Osteoblast (primary cell): Measurements from ENCODE around the gene DEGS1. TPM values are rescaled to one million over a fixed set of nuclear protein-coding genes. Genes with fewer than 3 reads are reported as not detected.

Experiments
- DNase-seq: peaks from one replicate; pipeline ENCODE4 v3.0.0; 2011; ENCODE audit warnings: low spot score, mixed read lengths; ENCODE audit not compliant: insufficient read length; ENCODE audit errors: missing footprints
- H2AFZ ChIP-seq: 2 replicates; pipeline ENCODE4 v1.6.0; 2011; ENCODE audit warnings: mild to moderate bottlenecking, low read length
- H3K27ac ChIP-seq: 2 replicates; pipeline ENCODE4 v1.5.1; 2011; ENCODE audit warnings: mild to moderate bottlenecking, low read depth, low read length, moderate library complexity
- H3K27me3 ChIP-seq: 2 replicates; pipeline ENCODE4 v1.6.0; 2012; ENCODE audit warnings: mild to moderate bottlenecking, control low read depth, inconsistent platforms, low read length, moderate library complexity; ENCODE audit not compliant: insufficient read depth
- H3K36me3 ChIP-seq: 2 replicates; pipeline ENCODE4 v1.5.1; 2011; ENCODE audit warnings: mild to moderate bottlenecking, low read length, control low read depth, moderate library complexity; ENCODE audit not compliant: insufficient read depth
- H3K4me1 ChIP-seq: 2 replicates; pipeline ENCODE4 v1.5.1; 2011; ENCODE audit warnings: mild to moderate bottlenecking, low read length, control low read depth, moderate library complexity; ENCODE audit not compliant: insufficient read depth
- H3K4me2 ChIP-seq: 2 replicates; pipeline ENCODE4 v1.6.0; 2011; ENCODE audit warnings: mild to moderate bottlenecking, low read length; ENCODE audit not compliant: insufficient read depth
- H3K4me3 ChIP-seq: fragments of 200-600 bp; sonication (generic); 3 replicates; pipeline ENCODE4 v1.5.1; 2012; ENCODE audit warnings: mild to moderate bottlenecking, low read length, inconsistent platforms; ENCODE audit not compliant: insufficient read depth
- H3K79me2 ChIP-seq: 2 replicates; pipeline ENCODE4 v1.6.0; 2012; ENCODE audit warnings: mild to moderate bottlenecking, low read length, control low read depth, inconsistent platforms; ENCODE audit not compliant: insufficient read depth
- H3K9me3 ChIP-seq: 2 replicates; pipeline ENCODE4 v1.5.1; 2011; ENCODE audit warnings: low read depth, low read length, control low read depth
- H4K20me1 ChIP-seq: 2 replicates; pipeline ENCODE4 v1.6.0; 2012; ENCODE audit warnings: mild to moderate bottlenecking, low read length, control low read depth; ENCODE audit not compliant: insufficient read depth
- total RNA-seq: library from RNA; depleted of rRNA; stranded (reverse); fragments of >200 nt; gene quantifications from 2 replicates; pipeline ENCODE4 v1.2.3, GENCODE V29; 2012
- TF ChIP-seq, protein P1 (sequence below): IDR thresholded peaks from 2 replicates; pipeline ENCODE4 v1.5.1; 2011; ENCODE audit warnings: mild to moderate bottlenecking, low read depth, low read length, moderate library complexity; ENCODE audit errors: extremely low read depth

DEGS1 gene
- 85.0 and 87.2 TPM in 2 replicates for total RNA-seq

DNA sequence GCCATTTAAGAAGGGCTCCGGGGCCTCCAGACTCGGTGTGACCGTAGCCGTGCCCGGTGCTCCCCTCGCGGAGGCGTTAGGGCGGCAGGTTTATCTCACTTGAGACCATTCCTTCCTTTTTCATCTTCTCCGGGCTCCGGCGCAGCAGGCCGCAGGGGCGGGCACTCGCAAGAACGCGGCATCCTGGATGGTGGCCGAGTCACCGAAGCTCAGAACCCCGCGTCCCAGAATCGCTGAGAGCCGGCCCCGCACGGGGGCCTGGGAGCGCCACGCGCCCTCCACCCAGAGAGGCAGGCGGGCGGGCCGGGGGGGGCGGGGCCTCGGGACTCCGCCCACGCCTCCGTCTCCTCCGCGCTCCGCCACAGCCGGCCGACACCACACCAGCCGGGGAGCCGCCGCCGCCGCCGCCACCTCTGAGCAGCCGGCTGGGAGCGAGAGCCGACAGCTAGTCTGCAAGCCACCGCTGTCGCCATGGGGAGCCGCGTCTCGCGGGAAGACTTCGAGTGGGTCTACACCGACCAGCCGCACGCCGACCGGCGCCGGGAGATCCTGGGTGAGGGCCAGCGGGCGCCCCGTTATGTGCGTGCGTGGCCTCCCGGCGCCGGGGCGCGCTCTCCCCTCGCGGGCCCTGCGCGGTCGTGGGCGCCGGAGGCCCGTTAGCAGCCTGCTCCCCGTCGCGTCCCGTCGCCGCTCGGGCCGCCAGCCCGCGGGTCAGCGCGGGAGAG is at the start of gene DEGS1:
Gene DEGS1 (plus strand): TSS at position 375 of the 725 bp plus-strand sequence. CDS start 97 bp downstream, at position 472.
- peaks cover 23% of the 10 kb centered on the region for H3K36me3 ChIP-seq
- H3K4me1 ChIP-seq: peaks cover 18% of the 10 kb centered on the region
- peak within 1 kb of the TSS; percentile 83 for H3K27ac ChIP-seq
- H3K4me3 ChIP-seq: peak within 1 kb of the TSS; percentile 95
- TF ChIP-seq, protein P1, sequence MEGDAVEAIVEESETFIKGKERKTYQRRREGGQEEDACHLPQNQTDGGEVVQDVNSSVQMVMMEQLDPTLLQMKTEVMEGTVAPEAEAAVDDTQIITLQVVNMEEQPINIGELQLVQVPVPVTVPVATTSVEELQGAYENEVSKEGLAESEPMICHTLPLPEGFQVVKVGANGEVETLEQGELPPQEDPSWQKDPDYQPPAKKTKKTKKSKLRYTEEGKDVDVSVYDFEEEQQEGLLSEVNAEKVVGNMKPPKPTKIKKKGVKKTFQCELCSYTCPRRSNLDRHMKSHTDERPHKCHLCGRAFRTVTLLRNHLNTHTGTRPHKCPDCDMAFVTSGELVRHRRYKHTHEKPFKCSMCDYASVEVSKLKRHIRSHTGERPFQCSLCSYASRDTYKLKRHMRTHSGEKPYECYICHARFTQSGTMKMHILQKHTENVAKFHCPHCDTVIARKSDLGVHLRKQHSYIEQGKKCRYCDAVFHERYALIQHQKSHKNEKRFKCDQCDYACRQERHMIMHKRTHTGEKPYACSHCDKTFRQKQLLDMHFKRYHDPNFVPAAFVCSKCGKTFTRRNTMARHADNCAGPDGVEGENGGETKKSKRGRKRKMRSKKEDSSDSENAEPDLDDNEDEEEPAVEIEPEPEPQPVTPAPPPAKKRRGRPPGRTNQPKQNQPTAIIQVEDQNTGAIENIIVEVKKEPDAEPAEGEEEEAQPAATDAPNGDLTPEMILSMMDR: no peak
- H3K27me3 ChIP-seq: no peaks in the 10 kb centered on the region
- peaks cover 45% of the 10 kb centered on the region for H3K79me2 ChIP-seq
- no peaks in the 10 kb centered on the region for H3K9me3 ChIP-seq
- peak; percentile 99 for DNase-seq
- peak within 1 kb of the TSS; percentile 97 for H3K4me2 ChIP-seq
- peaks cover 35% of the 10 kb centered on the region for H4K20me1 ChIP-seq
- peak within 1 kb of the TSS; percentile 91 for H2AFZ ChIP-seq

DNA sequence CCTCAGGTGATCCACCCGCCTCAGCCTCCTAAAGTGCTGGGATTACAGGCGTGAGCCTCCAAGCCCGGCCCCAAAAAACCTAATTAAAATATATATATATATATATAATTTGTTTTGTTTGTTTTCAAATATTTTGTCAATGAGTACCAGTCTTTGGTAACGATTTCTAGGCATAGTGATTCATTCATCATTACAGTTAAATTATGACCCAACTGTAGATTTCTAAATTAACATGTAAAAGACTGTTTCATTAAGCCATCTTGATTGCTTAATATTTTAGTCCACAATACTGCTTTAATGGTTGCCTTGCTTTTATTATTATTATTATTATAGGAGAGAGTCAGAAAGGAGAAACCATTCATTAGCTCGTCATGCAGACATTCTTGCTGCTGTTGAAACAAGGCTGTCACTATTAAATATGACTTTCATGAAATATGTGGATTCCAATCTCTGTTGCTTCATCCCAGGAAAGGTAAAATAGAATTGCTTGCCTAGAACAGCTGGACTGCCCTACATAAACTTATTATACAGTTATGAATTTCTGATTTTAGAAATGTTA is 49.2 kb upstream of the DEGS1 start:
- Histone ChIP-seq H3K4me2 (no peak overlapping the region), H2AFZ (no peak overlapping the region), H3K4me3 (no peak overlapping the region), H3K4me1 (no peaks in the 10 kb centered on the region), H3K9me3 (no peaks in the 10 kb centered on the region), H3K36me3 (peaks cover 35% of the 10 kb centered on the region), H3K27ac (no peak overlapping the region), H3K27me3 (no peaks in the 10 kb centered on the region), H3K79me2 (peaks cover 10% of the 10 kb centered on the region), H4K20me1 (peaks cover 5% of the 10 kb centered on the region)
- no peak for DNase-seq
- TF ChIP-seq, protein P1: no peak

DNA sequence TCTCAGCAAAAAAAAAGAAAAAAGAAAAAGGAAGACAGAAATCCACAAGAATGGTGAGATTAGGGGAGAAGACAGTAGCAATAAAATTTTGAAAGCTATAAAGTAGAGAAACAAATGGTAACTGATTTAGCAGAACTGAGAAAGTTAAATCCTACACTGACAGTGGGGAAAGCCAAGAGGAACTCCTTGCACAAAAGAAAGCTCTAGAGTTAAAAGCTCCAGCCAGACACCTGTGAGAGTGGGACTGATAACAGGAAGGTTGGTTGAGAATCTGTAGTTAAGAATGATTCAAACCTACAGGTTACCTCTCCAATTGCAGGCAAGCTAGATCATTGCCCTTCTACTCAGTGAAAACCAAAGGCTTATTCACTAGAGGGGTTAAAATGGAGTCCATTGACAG is 45.5 kb upstream of the DEGS1 start:
- H3K9me3 ChIP-seq: no peaks in the 10 kb centered on the region
- no peak overlapping the region for H3K4me2 ChIP-seq
- no peaks in the 10 kb centered on the region for H3K27me3 ChIP-seq
- H4K20me1 ChIP-seq: no peaks in the 10 kb centered on the region
- H3K4me3 ChIP-seq: no peak overlapping the region
- no peak overlapping the region for H2AFZ ChIP-seq
- peaks cover 22% of the 10 kb centered on the region for H3K36me3 ChIP-seq
- H3K4me1 ChIP-seq: no peaks in the 10 kb centered on the region
- H3K79me2 ChIP-seq: no peaks in the 10 kb centered on the region
- H3K27ac ChIP-seq: no peak overlapping the region
- DNase-seq: no peak
- TF ChIP-seq, protein P1: no peak

DNA sequence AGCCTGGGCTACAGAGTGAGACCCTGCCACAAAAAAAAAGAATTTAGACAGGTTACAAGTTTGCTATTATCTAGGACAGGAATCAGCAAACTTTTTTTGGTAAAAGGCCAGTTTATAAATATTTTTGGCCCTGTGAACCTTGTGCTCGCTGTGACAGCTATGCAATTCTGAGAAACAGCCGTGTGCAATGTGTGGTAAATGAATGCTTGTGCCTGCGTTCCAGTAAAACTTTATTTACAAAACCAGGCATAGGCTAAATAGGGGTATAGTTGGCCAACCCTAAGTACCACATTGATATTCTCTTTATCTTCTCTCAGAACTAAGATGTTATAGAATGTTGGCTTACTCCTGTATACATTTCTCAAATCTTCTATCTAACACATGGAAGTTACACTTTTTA is 44.8 kb upstream of the DEGS1 start:
- no peaks in the 10 kb centered on the region for H4K20me1 ChIP-seq
- no peaks in the 10 kb centered on the region for H3K27me3 ChIP-seq
- H3K36me3 ChIP-seq: peaks cover 20% of the 10 kb centered on the region
- no peak overlapping the region for H3K4me2 ChIP-seq
- no peaks in the 10 kb centered on the region for H3K4me1 ChIP-seq
- peak; percentile 65 for DNase-seq
- H3K79me2 ChIP-seq: no peaks in the 10 kb centered on the region
- no peak overlapping the region for H3K4me3 ChIP-seq
- no peak overlapping the region for H2AFZ ChIP-seq
- no peaks in the 10 kb centered on the region for H3K9me3 ChIP-seq
- no peak overlapping the region for H3K27ac ChIP-seq
- TF ChIP-seq, protein P1: no peak
